Left lung (tissue), 10 donors: ENCODE data around the gene HOXA3. TPM values are rescaled to one million over a fixed set of nuclear protein-coding genes. Genes with fewer than 3 reads are reported as not detected.

Experiments used
- ATAC-seq: fragments of 200-7000 bp; cut with Tn5 transposase; one replicate; pipeline ENCODE4 v1.9.1; 2020; ENCODE audit warnings: moderate library complexity
- DNase-seq, 4 donors: peaks; one replicate each; pipeline ENCODE4 v3.0.0-alpha.2; 2013 to 2020
- H3K27ac ChIP-seq, 2 donors: fragments of 200-600 bp; sonication (generic) in 1 of 2; one replicate each; pipeline versions ENCODE4 v1.5.0 to v1.8.0; 2020 to 2021
- H3K27me3 ChIP-seq, 2 donors: fragments of 200-600 bp; sonication (generic) in 1 of 2; one replicate each; pipeline versions ENCODE4 v1.5.0 to v1.8.0; 2020 to 2021
- H3K36me3 ChIP-seq, 2 donors: fragments of 200-600 bp; sonication (generic) in 1 of 2; one replicate each; pipeline versions ENCODE4 v1.5.0 to v1.8.0; 2020 to 2021
- H3K4me1 ChIP-seq, 2 donors: fragments of 200-600 bp; one replicate each; pipeline ENCODE4 v1.8.0; 2021
- H3K4me3 ChIP-seq, 2 donors: fragments of 200-600 bp; sonication (generic) in 1 of 2; one replicate each; pipeline versions ENCODE4 v1.5.0 to v1.8.0; 2020 to 2021; ENCODE audit warnings: mild to moderate bottlenecking in 1 of 2
- H3K9me3 ChIP-seq, 2 donors: fragments of 200-600 bp; sonication (generic) in 1 of 2; one replicate each; pipeline versions ENCODE4 v1.5.0 to v1.8.0; 2020 to 2021
- CTCF ChIP-seq, 2 donors: fragments of 200-600 bp; sonication (generic) in 1 of 2; IDR thresholded peaks; one replicate each; pipeline versions ENCODE4 v1.5.0 to v1.8.0; 2021; ENCODE audit warnings: antibody characterized with exemption in 2 of 2
- intact Hi-C, 2 donors: fragments of 100-400 bp; cut with DNase I; formaldehyde crosslinking; loops; one replicate each; pipeline versions ENCODE4 v1.11.2 to v1.14.2; 2022
- polyA plus RNA-seq, 6 donors: library from polyadenylated mRNA; unstranded; fragments of 120-200 nt; gene quantifications; one replicate each; pipeline ENCODE4 v1.2.1, GENCODE V29; 2013; ENCODE audit not compliant: insufficient read length in 6 of 6
- total RNA-seq, 2 donors: library from RNA; stranded (reverse); fragmentation: NEBNext Ultra II Directional; extraction: Animal tissue kit (Norgen Biotek cat#: 25700); gene quantifications; one replicate each; pipeline ENCODE4 v1.2.1, GENCODE V29; 2021
- donor health status: DM: no; HTN: yes; CAD: no.
- donor health status: DM: no; HTN: no; CAD: no.

HOXA3 gene
- total and polyA plus RNA-seq, 8 donors: 5.7 to 49.6 (median 39.6) TPM

DNA sequence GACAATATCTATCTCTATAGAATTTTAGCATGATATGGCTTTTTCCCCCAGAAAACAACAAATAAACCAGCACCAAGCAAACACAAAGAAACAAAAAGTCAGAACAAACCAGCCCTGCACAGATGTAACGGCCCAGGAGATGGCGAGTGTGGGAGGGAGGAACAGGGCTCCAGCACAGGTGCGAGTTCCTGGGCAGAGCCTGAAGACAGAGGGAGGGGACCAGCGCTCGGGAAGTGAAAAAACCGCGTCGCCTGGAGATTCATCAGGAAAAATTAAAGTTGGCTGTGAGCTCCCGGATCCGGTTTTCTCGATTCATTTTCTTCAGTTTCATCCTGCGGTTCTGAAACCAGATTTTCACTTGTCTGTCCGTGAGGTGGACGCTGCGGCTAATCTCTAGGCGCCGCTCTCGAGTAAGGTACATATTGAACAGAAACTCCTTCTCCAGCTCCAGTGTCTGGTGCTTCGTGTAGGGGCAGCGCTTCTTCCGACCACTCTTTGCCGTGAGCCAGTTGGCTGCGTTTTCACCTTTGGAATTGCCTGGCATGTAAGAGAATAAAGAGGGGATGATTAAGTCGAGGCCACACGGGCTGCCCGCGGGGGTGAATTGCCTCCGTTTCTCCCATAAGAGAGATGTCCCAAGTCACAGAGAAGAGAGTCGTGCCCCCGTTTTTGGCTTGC lies 19.4 kb upstream of the HOXA3 start:
- Histone ChIP-seq H3K4me1 (peaks cover 0 to 53% of the 10 kb centered on the region in 2 donors), H3K4me3 (no peak overlapping the region), H3K9me3 (no peaks in the 10 kb centered on the region), H3K27ac (no peak overlapping the region), H3K36me3 (no peaks in the 10 kb centered on the region), H3K27me3 (peaks cover 100% of the 10 kb centered on the region in 2 donors)
- no peak for TF ChIP-seq CTCF (IDR thresholded peaks at IDR 0.05)
- intact Hi-C loops: no loop called here
- DNase-seq: peak in 1 of 4 donors; percentile 26
- ATAC-seq: no peak

DNA sequence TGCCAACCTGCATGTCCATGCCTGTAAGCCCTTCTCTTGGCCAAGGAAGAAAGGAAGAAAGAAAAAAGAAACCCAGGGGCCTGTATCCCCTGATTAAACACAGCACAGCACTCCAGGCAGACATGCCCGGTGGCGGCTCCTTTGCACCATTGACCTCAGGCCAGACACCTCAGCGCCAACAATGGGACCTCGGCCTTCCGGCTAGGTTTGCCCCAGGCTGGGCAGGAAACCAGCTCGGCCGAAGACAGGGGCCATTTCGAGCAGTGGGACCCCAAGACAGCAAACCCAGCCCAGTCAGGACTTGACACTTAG lies 18.9 kb upstream of the HOXA3 start:
- ATAC-seq (no peak), DNase-seq (peak in 1 of 4 donors; percentile 15)
- H3K27ac ChIP-seq: no peak overlapping the region
- intact Hi-C loops: no loop called here
- H3K9me3 ChIP-seq: no peaks in the 10 kb centered on the region
- no peaks in the 10 kb centered on the region for H3K36me3 ChIP-seq
- peaks cover 100% of the 10 kb centered on the region in 2 donors for H3K27me3 ChIP-seq
- no peak for TF ChIP-seq CTCF (IDR thresholded peaks at IDR 0.05)
- H3K4me3 ChIP-seq: no peak overlapping the region
- H3K4me1 ChIP-seq: peaks cover 0 to 58% of the 10 kb centered on the region in 2 donors

DNA sequence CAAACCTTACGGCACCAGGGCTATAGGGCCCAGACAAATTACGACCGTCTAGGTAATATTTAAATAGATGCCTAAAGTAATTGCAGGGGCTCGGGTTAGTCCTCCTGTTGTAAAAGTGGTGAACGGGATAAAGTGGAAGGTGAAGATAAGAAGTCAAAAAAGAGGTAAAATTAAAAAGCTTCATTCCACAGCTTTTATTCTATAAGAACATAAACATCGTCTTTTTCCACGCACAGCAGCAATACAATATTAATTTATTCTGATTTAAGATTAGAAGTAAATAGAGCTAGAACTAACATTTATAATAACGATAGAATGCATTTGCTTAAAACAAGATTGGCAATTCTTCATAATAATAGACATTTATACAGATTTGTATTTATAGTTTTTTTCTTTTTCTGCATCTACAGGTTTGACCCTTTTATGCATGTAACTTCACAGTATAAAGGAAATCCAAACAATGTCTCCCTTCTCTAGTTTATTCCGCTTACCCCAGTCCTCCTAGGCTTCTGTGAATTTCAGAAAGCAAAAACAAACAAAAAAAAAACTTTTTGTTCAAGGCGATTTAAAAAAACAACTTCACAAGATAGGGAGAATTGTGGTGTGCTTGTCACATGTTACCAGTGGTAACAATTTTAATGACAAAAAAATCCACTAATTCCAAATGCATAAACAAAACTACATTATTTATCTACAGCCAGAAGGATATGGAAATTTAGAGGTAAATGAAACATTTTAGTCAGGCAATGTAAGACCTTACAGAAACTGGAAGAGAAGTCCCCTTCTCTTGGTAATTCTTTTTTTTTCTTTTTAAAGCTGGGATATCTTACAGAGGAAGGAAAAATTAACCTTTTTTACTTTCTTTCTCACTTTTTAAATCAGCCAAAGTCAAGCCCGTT lies 18.3 kb upstream of the HOXA3 start:
- no peaks in the 10 kb centered on the region for H3K36me3 ChIP-seq
- TF ChIP-seq CTCF (IDR thresholded peaks at IDR 0.05): no peak
- no peak overlapping the region for H3K4me3 ChIP-seq
- no peak for ATAC-seq
- no peak for DNase-seq
- H3K27me3 ChIP-seq: peaks cover 100% of the 10 kb centered on the region in 2 donors
- H3K4me1 ChIP-seq: peaks cover 0 to 64% of the 10 kb centered on the region in 2 donors
- no peak overlapping the region for H3K27ac ChIP-seq
- no peaks in the 10 kb centered on the region for H3K9me3 ChIP-seq
- intact Hi-C loops: no loop called here

DNA sequence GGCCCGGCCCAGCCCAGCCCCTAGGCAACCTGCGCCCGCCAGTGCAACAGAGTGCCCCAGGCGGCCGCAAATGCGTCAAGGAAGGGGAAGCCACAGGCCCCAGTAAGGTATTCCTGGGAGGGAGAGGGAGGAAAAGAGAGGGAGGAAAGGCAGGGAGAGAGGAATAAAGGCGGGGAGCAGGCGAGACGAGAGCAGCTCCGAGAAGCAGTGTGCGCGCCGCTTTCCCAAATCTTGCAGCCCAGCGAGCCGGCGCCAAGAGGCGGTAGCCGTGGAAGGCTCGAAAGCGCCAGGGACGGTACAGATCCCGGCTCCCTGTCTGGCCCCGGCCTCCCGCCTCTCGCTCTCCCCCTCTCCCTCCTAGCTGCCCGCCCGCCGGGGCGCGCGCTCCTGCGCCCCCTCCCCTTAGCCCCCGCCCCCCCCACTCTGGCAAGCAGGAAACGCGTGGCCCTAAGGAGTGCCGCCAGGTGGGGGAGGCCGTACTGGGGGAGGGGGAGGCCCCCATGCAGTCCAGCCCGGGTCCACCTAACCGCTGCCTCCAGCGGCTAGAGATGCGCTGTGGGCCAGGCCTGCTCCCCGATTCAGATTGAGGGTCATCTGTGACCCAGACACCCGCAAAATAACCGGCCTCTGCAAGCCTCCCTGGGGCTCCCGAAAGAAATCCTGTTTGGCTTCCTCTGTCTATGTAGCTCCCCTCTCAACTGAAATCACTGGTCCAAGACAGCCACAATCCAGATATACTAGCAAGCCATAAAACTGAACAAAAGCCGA lies 17.5 kb upstream of the HOXA3 start:
- no peak overlapping the region for H3K4me3 ChIP-seq
- DNase-seq: peak in 1 of 4 donors; percentile 28
- peaks cover 4 to 73% of the 10 kb centered on the region in 2 donors for H3K4me1 ChIP-seq
- intact Hi-C loops: loop anchor here in 1 of 2 donors (10.0 kb wide), 1 partner anchor 1285 kb away; no protein-coding TSS in a partner anchor
- ATAC-seq: no peak
- H3K27ac ChIP-seq: no peak overlapping the region
- no peak for TF ChIP-seq CTCF (IDR thresholded peaks at IDR 0.05)
- H3K27me3 ChIP-seq: peaks cover 100% of the 10 kb centered on the region in 2 donors
- no peaks in the 10 kb centered on the region for H3K36me3 ChIP-seq
- no peaks in the 10 kb centered on the region for H3K9me3 ChIP-seq
